ENCODE results near the gene SUSD3.

DNA sequence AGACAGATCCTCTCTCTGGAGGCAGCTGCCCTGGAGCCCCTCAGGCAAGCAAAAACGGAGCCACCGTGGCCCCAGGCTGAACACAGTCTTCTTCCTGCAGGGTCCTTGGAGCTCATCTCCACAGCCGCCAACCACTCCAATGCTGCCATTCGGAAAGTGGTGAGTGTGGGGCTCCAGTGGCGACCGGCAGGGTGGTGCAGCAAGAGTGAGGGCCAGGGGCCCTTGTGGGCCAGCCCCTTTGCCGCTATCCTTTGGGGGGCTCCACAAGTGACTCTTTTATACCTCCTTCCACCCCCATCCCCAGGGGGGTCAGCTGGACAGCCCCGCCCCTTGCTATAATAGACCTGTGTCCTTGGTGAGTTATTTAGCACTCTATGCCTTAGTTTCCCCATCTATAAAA is 47.4 kb upstream of the SUSD3 start:
- TF ChIP-seq EZH2 (IDR thresholded peaks at IDR 0.05) (no peak), POLR2AphosphoS5 (IDR thresholded peaks at IDR 0.05; ENCODE audit: borderline replicate concordance, low read depth, low read length) (no peak), FOXP2 (optimal IDR thresholded peaks at IDR 0.05; ENCODE audit: control extremely low read depth, extremely low read length, insufficient read depth) (no peak)
